ENCODE data around the gene ATP1A4. TPM values are rescaled to one million over a fixed set of nuclear protein-coding genes. Genes with fewer than 3 reads are reported as not detected.

ATP1A4 gene
- total and polyA plus RNA-seq, 2 of the 8 experiments (the other 6 are each of a cell fraction or from before 2014, with no cell fraction given) = 0.48 to 0.61 TPM

DNA sequence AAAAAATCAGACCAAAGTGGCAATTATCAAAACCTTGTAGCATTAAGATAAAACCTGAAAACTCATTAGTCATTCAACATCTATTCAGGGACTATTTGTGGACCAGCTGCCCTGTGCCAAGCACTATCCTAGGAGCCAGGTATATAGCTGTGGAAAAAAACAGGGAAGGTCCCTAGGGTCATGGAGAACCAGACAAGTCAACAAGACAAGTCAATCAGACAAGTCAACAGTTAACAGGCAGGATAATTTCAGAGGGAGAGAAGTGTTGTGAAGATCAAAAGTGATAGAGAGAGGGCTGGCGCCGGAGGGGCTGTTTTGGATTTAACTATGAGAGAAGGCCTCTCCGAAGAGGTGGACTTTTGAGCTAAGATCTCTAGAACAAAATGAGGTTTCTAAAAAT is 3.3 kb upstream of the ATP1A4 start:
- H2BK15ac ChIP-seq (ENCODE audit: low read length) = no peak overlapping the region
- no peak overlapping the region; a peak in 1 of 8 replicates for H3K4me3 ChIP-seq (ENCODE audit: extremely low read depth in 1 of 4, insufficient read depth in 2 of 4, low read depth in 3 of 4, low read length in 4 of 4)
- POLR2A ChIA-PET (ENCODE audit: partially characterized antibody) = interaction anchor here (0.6 to 1.5 kb wide), 4 partner anchors 9 to 36 kb away, joined by 3 to 4 read pairs (median 3); partner anchors contain the start of gene ATP1A2
- DNase-seq (ENCODE audit: low read depth in 1 of 2, low spot score in 2 of 2) (no peak), FAIRE-seq (no peak)
- no peaks in the 10 kb centered on the region for H3K79me2 ChIP-seq (ENCODE audit: control insufficient read depth in 1 of 2, insufficient read depth in 2 of 2, low read length in 2 of 2)
- H2BK20ac ChIP-seq (ENCODE audit: low read length) = no peak overlapping the region
- no peaks in the 10 kb centered on the region for H3K79me1 ChIP-seq (ENCODE audit: low read depth, low read length)
- no peaks in the 10 kb centered on the region for H4K20me1 ChIP-seq (replicated peaks in 1 of 2; ENCODE audit: control insufficient read depth in 1 of 2, insufficient read depth in 2 of 2, low read length in 2 of 2)
- H3K27ac ChIP-seq (ENCODE audit: low read depth, low read length) = no peak overlapping the region
- no peak overlapping the region for H3K4me2 ChIP-seq (ENCODE audit: insufficient read depth in 1 of 2, low read depth in 2 of 2, low read length in 2 of 2)
- no peak overlapping the region for H2BK12ac ChIP-seq (ENCODE audit: low read depth, low read length)
- no peaks in the 10 kb centered on the region; a peak in 1 of 7 replicates for H3K27me3 ChIP-seq (replicated peaks in 1 of 4; ENCODE audit: control insufficient read depth in 3 of 4, extremely low read depth in 1 of 4, insufficient read depth in 3 of 4, low read length in 3 of 4)
- H4K5ac ChIP-seq (ENCODE audit: insufficient read length, low read depth, low read length) = no peak overlapping the region
- H3K9ac ChIP-seq (replicated peaks in 1 of 4; ENCODE audit: extremely low read depth in 1 of 4, low read depth in 3 of 4, low read length in 3 of 4) = no peak overlapping the region
- H3K4me1 ChIP-seq (replicated peaks in 1 of 4; ENCODE audit: control insufficient read depth in 3 of 4, insufficient read depth in 4 of 4, low read length in 3 of 4) = 0 out of 7 replicates have a peak, but pooled peaks cover 0 to 2% (median 0%) of the 10 kb centered on the region in 4 experiments
- no peak overlapping the region for H4K8ac ChIP-seq (ENCODE audit: extremely low read depth, insufficient read depth, low read length)
- H2BK5ac ChIP-seq (ENCODE audit: low read depth, low read length) = no peak overlapping the region
- H3K14ac ChIP-seq (ENCODE audit: insufficient read length) = no peak overlapping the region
- no peak overlapping the region for H2AK5ac ChIP-seq (ENCODE audit: low read depth, low read length)
- TF ChIP-seq RFX5 (IDR thresholded peaks at IDR 0.05; ENCODE audit: borderline replicate concordance, low read depth, low read length) (no peak), CEBPB (IDR thresholded peaks at IDR 0.05; ENCODE audit: low read depth, low read length) (no peak), KDM5A (IDR thresholded peaks at IDR 0.05; ENCODE audit: low read length) (no peak), RXRA (IDR thresholded peaks at IDR 0.05; ENCODE audit: insufficient read depth, low read depth, low read length) (no peak), EP300 (IDR thresholded peaks at IDR 0.05; ENCODE audit: borderline replicate concordance in 1 of 2, low read depth in 2 of 2, low read length in 2 of 2) (no peak), ZNF274 (IDR thresholded peaks at IDR 0.05; ENCODE audit: borderline replicate concordance, extremely low read depth, low read length) (no peak), POLR2A (IDR thresholded peaks at IDR 0.05; ENCODE audit: control extremely low read depth in 1 of 2, low read depth in 2 of 2, low read length in 2 of 2) (no peak)
- TF ChIP-seq, protein P1, sequence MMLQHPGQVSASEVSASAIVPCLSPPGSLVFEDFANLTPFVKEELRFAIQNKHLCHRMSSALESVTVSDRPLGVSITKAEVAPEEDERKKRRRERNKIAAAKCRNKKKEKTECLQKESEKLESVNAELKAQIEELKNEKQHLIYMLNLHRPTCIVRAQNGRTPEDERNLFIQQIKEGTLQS (IDR thresholded peaks at IDR 0.05; ENCODE audit: insufficient read depth, low read depth, low read length) = no peak
- TF ChIP-seq, protein P2, sequence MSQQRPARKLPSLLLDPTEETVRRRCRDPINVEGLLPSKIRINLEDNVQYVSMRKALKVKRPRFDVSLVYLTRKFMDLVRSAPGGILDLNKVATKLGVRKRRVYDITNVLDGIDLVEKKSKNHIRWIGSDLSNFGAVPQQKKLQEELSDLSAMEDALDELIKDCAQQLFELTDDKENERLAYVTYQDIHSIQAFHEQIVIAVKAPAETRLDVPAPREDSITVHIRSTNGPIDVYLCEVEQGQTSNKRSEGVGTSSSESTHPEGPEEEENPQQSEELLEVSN (IDR thresholded peaks at IDR 0.05) = no peak
- TF ChIP-seq, protein P3, sequence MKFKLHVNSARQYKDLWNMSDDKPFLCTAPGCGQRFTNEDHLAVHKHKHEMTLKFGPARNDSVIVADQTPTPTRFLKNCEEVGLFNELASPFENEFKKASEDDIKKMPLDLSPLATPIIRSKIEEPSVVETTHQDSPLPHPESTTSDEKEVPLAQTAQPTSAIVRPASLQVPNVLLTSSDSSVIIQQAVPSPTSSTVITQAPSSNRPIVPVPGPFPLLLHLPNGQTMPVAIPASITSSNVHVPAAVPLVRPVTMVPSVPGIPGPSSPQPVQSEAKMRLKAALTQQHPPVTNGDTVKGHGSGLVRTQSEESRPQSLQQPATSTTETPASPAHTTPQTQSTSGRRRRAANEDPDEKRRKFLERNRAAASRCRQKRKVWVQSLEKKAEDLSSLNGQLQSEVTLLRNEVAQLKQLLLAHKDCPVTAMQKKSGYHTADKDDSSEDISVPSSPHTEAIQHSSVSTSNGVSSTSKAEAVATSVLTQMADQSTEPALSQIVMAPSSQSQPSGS (IDR thresholded peaks at IDR 0.05; ENCODE audit: low read length) = no peak
- no peak overlapping the region for H3K23ac ChIP-seq (ENCODE audit: insufficient read length)
- H2AFZ ChIP-seq (ENCODE audit: low read length) = no peak overlapping the region
- no peak overlapping the region for H4K91ac ChIP-seq (replicated peaks; ENCODE audit: insufficient read length, low read length)
- no peak overlapping the region for H3K18ac ChIP-seq (ENCODE audit: extremely low read depth, low read length)
- 76% methylated on average over 3 of the region's 3 CpGs; no CpG with 5 or more reads in 1 of the 2 experiments for WGBS, 2 experiments (ENCODE audit: extremely low coverage in 1 of 2, insufficient coverage in 1 of 2, insufficient read length in 1 of 2, insufficient replicate concordance in 2 of 2, low coverage in 1 of 2, low lambda C conversion rate in 2 of 2, missing lambda C conversion rate in 1 of 2)
- no peaks in the 10 kb centered on the region for H3K9me3 ChIP-seq (ENCODE audit: insufficient read depth in 2 of 2, low read depth in 1 of 2, low read length in 1 of 2)
- no peak overlapping the region for H3K56ac ChIP-seq (replicated peaks; ENCODE audit: insufficient read length, low read depth, low read length)
- CTCF ChIA-PET (ENCODE audit: partially characterized antibody) = interaction anchor here (0.6 to 7.5 kb wide), 11 partner anchors 11 to 348 kb away, joined by 3 to 49 read pairs (median 5); partner anchors contain the start of gene CASQ1
- no peaks in the 10 kb centered on the region; the same call in 1 of the 2 replicates for H3K23me2 ChIP-seq (ENCODE audit: low read depth, low read length)
- H3K36me3 ChIP-seq (ENCODE audit: control insufficient read depth in 2 of 4, insufficient read depth in 4 of 4, low read length in 3 of 4) = no peaks in the 10 kb centered on the region
- H3K4ac ChIP-seq (replicated peaks; ENCODE audit: insufficient read length, low read depth, low read length) = no peak overlapping the region
- H2BK120ac ChIP-seq (replicated peaks; ENCODE audit: low read depth, low read length) = no peak overlapping the region
